Measurements from ENCODE around the gene ITPR2. TPM values are rescaled to one million over a fixed set of nuclear protein-coding genes. Genes with fewer than 3 reads are reported as not detected.

The ITPR2 gene
- total RNA-seq, 1 donor from 2014 or later, result 64.0 TPM

DNA sequence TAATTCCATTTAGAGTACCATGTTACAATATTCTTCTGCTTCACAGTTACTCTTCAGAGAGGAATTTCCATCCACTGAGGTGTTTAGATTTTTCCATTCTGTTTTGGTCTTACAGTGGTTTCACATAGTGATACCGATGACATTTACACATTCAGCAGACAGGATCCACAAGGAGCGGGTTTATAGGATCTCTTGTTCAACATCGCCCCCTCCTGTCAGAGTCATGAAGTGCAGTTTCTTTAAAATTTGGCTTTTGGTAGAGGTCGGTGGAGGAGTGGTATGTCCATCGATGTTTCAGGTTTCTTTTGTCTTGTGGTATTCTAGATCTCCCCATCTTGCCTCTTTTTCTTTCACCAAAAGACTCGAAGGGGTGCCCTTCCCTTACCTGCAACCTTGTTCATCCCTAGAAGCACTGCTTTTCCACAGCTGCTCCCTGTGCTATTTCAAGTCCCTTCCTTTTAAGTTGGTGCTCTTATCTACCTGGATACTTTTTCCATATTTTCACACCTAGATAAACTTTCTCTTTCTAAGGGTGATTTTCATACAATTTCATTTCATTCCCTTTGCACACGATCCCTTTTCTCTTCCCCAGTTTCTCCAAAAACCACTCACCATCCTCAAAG, 181.3 kb downstream of the ITPR2 start:
- no peaks in the 10 kb centered on the region for H3K27me3 ChIP-seq (ENCODE audit: low read depth)
- H3K36me3 ChIP-seq, result peaks cover 36% of the 10 kb centered on the region
- H3K4me3 ChIP-seq, result no peak overlapping the region
- ATAC-seq, result peak; percentile 56 to 74
- peaks cover 7% of the 10 kb centered on the region for H3K9me3 ChIP-seq
- peak; percentile 77 for TF ChIP-seq CTCF (IDR thresholded peaks at IDR 0.05)
- H3K27ac ChIP-seq, result no peak overlapping the region
- intact Hi-C loops (cut with DNase I), result no loop called here
- no peak for DNase-seq
- H3K4me1 ChIP-seq, result no peaks in the 10 kb centered on the region

DNA sequence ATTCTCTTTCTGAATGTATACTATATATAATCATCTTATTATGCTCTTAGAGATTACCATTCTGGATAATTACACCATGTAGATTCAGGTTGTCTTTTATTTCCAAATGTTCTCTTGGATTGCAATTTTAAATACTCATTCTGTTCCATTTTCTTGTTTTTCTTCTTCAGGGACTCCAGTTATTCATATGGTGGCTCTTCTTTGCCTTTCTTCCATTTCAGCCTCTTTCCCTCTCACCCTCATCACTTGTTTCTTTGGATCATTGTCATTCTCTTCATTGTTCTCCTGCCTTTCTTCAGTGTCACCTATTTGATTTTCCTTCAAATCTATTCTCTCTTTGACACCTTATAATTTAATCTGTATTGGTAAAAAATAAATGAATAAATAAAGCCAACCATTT, 182.0 kb downstream of the ITPR2 start:
- intact Hi-C loops (cut with DNase I), result no loop called here
- H3K4me1 ChIP-seq, result no peaks in the 10 kb centered on the region
- no peaks in the 10 kb centered on the region for H3K27me3 ChIP-seq (ENCODE audit: low read depth)
- TF ChIP-seq CTCF (IDR thresholded peaks at IDR 0.05), result no peak
- no peak overlapping the region for H3K4me3 ChIP-seq
- no peak for ATAC-seq
- H3K9me3 ChIP-seq, result peaks cover 7% of the 10 kb centered on the region
- no peak overlapping the region for H3K27ac ChIP-seq
- H3K36me3 ChIP-seq, result peaks cover 29% of the 10 kb centered on the region
- no peak for DNase-seq

DNA sequence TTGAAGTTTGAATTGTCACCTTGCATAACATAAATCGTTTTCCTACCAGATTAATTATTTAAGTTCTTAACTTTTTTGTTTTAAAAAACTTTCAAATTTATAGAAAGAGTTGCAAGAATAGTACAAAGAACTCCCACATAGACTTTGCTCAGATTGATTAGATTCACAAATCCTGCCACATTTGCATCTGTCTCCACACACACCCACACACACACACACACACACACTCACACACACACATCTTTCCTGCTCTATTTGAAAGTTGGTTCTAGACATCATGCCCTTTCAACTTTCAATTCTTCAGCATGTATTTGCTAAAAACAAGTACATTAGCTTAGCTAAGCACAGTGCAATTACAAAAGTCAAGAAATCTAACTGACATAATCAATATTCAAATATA, 184.0 kb downstream of the ITPR2 start:
- no peak overlapping the region for H3K27ac ChIP-seq
- DNase-seq (no peak), ATAC-seq (no peak)
- H3K27me3 ChIP-seq (ENCODE audit: low read depth), result no peaks in the 10 kb centered on the region
- peaks cover 9% of the 10 kb centered on the region for H3K36me3 ChIP-seq
- H3K4me3 ChIP-seq, result no peak overlapping the region
- no peaks in the 10 kb centered on the region for H3K4me1 ChIP-seq
- peaks cover 7% of the 10 kb centered on the region for H3K9me3 ChIP-seq
- intact Hi-C loops (cut with DNase I), result no loop called here
- no peak for TF ChIP-seq CTCF (IDR thresholded peaks at IDR 0.05)

DNA sequence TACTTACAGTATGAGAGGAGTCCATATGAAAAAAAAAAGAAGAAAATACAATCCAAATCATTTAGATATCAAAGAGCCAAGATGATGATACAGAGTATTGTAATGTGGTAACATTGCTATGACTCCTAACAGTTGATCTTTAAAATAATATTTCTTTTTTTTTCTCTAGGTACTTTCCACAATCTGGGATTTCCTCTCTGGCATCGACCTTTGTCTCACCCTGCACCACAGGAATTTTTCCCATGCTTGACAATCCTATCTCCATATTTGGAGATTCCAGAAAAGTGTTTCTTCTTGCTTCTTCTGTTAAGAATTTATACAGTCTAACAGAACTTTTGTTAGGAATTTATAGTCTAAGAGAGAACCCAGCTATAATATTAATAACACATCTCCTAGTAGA, 184.4 kb downstream of the ITPR2 start:
- Histone ChIP-seq H3K27me3 (ENCODE audit: low read depth) (no peaks in the 10 kb centered on the region), H3K4me1 (no peaks in the 10 kb centered on the region), H3K36me3 (peaks cover 5% of the 10 kb centered on the region), H3K27ac (no peak overlapping the region), H3K9me3 (peaks cover 7% of the 10 kb centered on the region), H3K4me3 (no peak overlapping the region)
- no peak for ATAC-seq
- TF ChIP-seq CTCF (IDR thresholded peaks at IDR 0.05), result no peak
- intact Hi-C loops (cut with DNase I), result no loop called here
- DNase-seq, result no peak

DNA sequence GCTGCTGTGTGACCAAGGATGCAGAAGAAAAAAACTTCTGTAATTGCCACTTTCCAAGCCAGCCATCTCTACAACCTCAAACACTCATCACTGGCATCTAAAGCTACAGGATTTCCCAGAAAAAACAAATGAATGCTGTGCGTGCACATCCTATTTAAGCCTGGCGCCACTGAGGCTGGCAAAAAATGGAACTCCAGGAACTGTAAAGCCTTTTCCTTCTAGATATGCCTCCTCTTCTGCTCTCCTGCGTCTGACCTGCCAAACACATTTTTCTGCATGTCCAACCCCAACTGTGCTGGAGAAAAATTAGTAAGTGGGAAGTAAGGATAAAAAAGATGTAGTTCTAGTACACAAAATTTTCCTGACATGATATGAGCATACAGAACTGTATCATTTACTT, 184.9 kb downstream of the ITPR2 start:
- Histone ChIP-seq H3K27ac (no peak overlapping the region), H3K4me1 (no peaks in the 10 kb centered on the region), H3K36me3 (no peaks in the 10 kb centered on the region), H3K27me3 (ENCODE audit: low read depth) (no peaks in the 10 kb centered on the region), H3K9me3 (peaks cover 7% of the 10 kb centered on the region), H3K4me3 (no peak overlapping the region)
- ATAC-seq, result no peak
- DNase-seq, result no peak
- TF ChIP-seq CTCF (IDR thresholded peaks at IDR 0.05), result no peak
- intact Hi-C loops (cut with DNase I), result no loop called here
